CD4-positive, CD25-positive, alpha-beta regulatory T cell (primary cell): ENCODE results near the gene PIK3R1. TPM values are rescaled to one million over a fixed set of nuclear protein-coding genes. Genes with fewer than 3 reads are reported as not detected.
"Not testable (repeated sequence)": the region's sequence is repeated elsewhere in the genome, so short reads cannot be mapped to it uniquely, and the experiment has no call there.

ENCODE experiments used
- ATAC-seq, 2 donors: fragments of 150-1000 bp; cut with Tn5 transposase; one replicate each; pipeline ENCODE4 v1.10.0; 2021; ENCODE audit warnings: low read depth in 2 of 2, moderate number of reproducible peaks in 2 of 2, moderate library complexity in 1 of 2
- DNase-seq, 3 donors: peaks; one replicate each; pipeline versions ENCODE4 v3.0.0 to v3.0.0-alpha.2; 2012 to 2022; ENCODE audit warnings: mixed read lengths in 1 of 3
- H3K27ac ChIP-seq: one replicate; pipeline ENCODE4 v1.7.0; 2013; ENCODE audit warnings: mild to moderate bottlenecking, low read length; ENCODE audit not compliant: insufficient read depth, poor library complexity, severe bottlenecking
- H3K27me3 ChIP-seq: one replicate; pipeline ENCODE4 v1.7.0; 2013; ENCODE audit warnings: low read length; ENCODE audit not compliant: control insufficient read depth, insufficient read depth
- H3K36me3 ChIP-seq: one replicate; pipeline ENCODE4 v1.7.0; 2013; ENCODE audit warnings: mild to moderate bottlenecking, low read length, moderate library complexity; ENCODE audit not compliant: control insufficient read depth, insufficient read depth
- H3K4me1 ChIP-seq: 2 replicates; pipeline ENCODE4 v1.7.0; 2013; ENCODE audit warnings: mild to moderate bottlenecking, low read length; ENCODE audit not compliant: insufficient read depth, control insufficient read depth, poor library complexity, severe bottlenecking
- H3K4me3 ChIP-seq: one replicate; pipeline ENCODE4 v1.7.0; 2013; ENCODE audit warnings: low read depth, mild to moderate bottlenecking, low read length, moderate library complexity
- H3K9me3 ChIP-seq, 2 experiments: 1 replicate in 1 of 2; 2 replicates in 1 of 2; pipeline ENCODE4 v1.7.0; 2013; ENCODE audit warnings: low read length in 2 of 2, mild to moderate bottlenecking in 1 of 2, moderate library complexity in 1 of 2; ENCODE audit not compliant: control insufficient read depth in 2 of 2
- H3K27ac Mint-ChIP-seq, 3 donors: one replicate each; pipeline ENCODE4 v1.8.0; 2020 to 2022; ENCODE audit warnings: mild to moderate bottlenecking in 3 of 3, mixed read lengths in 3 of 3, moderate library complexity in 2 of 3
- H3K27me3 Mint-ChIP-seq: one replicate; pipeline ENCODE4 v1.8.0; 2022; ENCODE audit warnings: mild to moderate bottlenecking, mixed read lengths
- H3K36me3 Mint-ChIP-seq: one replicate; pipeline ENCODE4 v1.8.0; 2020; ENCODE audit warnings: mixed read lengths
- H3K4me1 Mint-ChIP-seq, 4 donors: one replicate each; pipeline ENCODE4 v1.8.0; 2020 to 2022; ENCODE audit warnings: mixed read lengths in 4 of 4, mild to moderate bottlenecking in 1 of 4
- H3K4me3 Mint-ChIP-seq, 4 donors: one replicate each; pipeline ENCODE4 v1.8.0; 2020 to 2022; ENCODE audit warnings: mild to moderate bottlenecking in 4 of 4, mixed read lengths in 4 of 4, moderate library complexity in 3 of 4
- H3K9me3 Mint-ChIP-seq, 7 donors: one replicate each; pipeline ENCODE4 v1.8.0; 2020 to 2022; ENCODE audit warnings: mixed read lengths in 7 of 7, mild to moderate bottlenecking in 3 of 7, moderate library complexity in 2 of 7
- polyA plus RNA-seq, 4 donors: library from polyadenylated mRNA; unstranded; fragments of 300-500 nt; fragmentation: Illumina TruSeq; gene quantifications; one replicate each; pipeline ENCODE4 v1.2.3, GENCODE V29; 2021
- total RNA-seq: library from RNA; stranded (reverse); gene quantifications from one replicate; pipeline ENCODE4 v1.2.3, GENCODE V29; 2022

PIK3R1 gene
- total and polyA plus RNA-seq, 5 donors from 2014 or later, result 75.9 to 366 (median 120) TPM

DNA sequence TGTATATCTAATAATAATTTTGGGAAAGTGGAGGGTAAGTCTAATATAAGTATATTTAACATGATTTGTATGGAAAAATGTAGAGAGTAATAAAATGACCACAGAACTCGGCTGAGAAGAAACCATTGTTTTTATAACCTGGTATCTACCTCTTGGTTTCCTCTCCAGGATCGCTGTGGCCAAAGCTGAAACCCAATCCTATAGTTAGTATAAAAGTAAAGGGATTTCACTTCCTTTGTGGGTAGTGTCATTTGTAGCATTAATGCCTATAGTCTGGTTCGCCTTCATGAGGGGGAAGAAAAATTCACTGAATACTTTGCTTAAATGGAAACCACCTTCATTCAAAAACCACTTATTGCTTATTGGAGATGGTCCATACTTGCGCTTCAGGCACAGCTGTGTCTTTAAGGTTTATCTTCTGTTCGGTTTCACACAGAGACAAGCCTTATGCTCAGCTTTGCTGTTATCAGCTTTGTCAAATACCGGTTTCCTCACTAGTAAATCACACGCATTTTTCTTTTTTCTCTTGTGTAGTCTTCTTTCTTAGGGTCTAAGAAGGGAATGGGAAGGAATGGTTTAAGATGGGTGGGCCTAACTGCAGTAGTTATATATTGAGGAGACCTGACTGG, 12.1 kb downstream of the PIK3R1 start:
- Histone ChIP-seq H3K4me1 (peaks cover 57% of the 10 kb centered on the region), H3K4me3 (peak overlapping the region; percentile 5), H3K9me3 (no peaks in the 10 kb centered on the region), H3K27ac (no peak overlapping the region), H3K27me3 (no peaks in the 10 kb centered on the region), H3K36me3 (peaks cover 44% of the 10 kb centered on the region)
- Mint-ChIP-seq H3K9me3 (no peaks in the 10 kb centered on the region), H3K27ac (peak overlapping the region; percentile 38 to 76 (median 73)), H3K4me3 (no peak overlapping the region), H3K36me3 (peaks cover 25% of the 10 kb centered on the region), H3K4me1 (peaks cover 61 to 97% (median 88%) of the 10 kb centered on the region in 4 donors), H3K27me3 (no peaks in the 10 kb centered on the region)
- DNase-seq (no peak), ATAC-seq (no peak)

DNA sequence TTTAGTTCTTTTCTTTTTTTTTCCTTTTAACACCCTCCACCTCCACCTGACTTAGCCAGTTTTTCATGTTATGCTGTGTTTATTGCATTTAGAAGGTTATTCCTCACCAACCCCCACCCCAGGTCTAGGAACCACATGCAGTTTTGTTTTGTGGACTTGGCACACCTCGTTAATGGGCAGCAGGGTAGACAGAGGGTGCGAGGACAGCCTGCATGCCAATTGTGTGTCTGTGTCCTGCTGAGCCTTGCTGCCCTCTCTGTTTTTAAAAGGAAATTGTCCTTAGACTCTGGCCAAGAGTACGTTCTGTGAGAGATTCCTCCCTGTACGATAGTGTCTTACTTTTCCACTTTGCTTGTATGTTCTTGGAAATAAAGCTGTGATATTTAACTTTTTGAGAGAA, 13.9 kb downstream of the PIK3R1 start:
- Mint-ChIP-seq H3K27me3 (no peaks in the 10 kb centered on the region), H3K9me3 (no peaks in the 10 kb centered on the region), H3K4me1 (peaks cover 69 to 95% (median 85%) of the 10 kb centered on the region in 4 donors), H3K4me3 (peak overlapping the region in 2 of 4 donors; percentile 10 to 31), H3K27ac (peak overlapping the region in 2 of 3 donors; percentile 44 to 63), H3K36me3 (peaks cover 23% of the 10 kb centered on the region)
- ATAC-seq (no peak), DNase-seq (no peak)
- Histone ChIP-seq H3K27me3 (no peaks in the 10 kb centered on the region), H3K4me1 (peaks cover 55% of the 10 kb centered on the region), H3K9me3 (no peaks in the 10 kb centered on the region), H3K36me3 (peaks cover 46% of the 10 kb centered on the region), H3K4me3 (peak overlapping the region; percentile 14), H3K27ac (no peak overlapping the region)

DNA sequence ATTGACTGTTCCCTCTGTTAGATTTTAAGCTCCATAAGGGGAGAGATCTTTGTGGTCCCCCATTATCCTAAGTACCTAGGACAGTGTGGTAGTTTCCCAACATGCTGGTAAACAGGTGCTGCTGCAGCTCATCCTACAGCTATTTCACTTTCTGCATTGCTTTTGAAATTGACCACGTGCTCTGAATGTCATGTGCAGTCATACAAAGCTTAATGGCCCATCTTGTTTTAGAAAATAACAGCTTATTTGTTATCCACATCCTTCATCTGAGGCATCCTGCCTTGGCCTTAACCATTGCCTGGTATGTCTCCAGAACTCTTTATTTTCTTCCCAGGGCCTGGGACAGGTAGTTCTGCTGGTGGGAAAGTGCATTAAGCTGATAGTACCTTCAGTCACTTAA, 14.7 kb downstream of the PIK3R1 start:
- Mint-ChIP-seq H3K36me3 (peaks cover 23% of the 10 kb centered on the region), H3K27me3 (no peaks in the 10 kb centered on the region), H3K27ac (peak overlapping the region in 1 of 3 donors; percentile 33), H3K4me1 (peaks cover 61 to 90% (median 79%) of the 10 kb centered on the region in 4 donors), H3K4me3 (peak overlapping the region in 2 of 4 donors; percentile 0 to 11), H3K9me3 (no peaks in the 10 kb centered on the region)
- ATAC-seq, result no peak
- H3K4me1 ChIP-seq, result peaks cover 54% of the 10 kb centered on the region
- DNase-seq, result no peak
- no peaks in the 10 kb centered on the region for H3K9me3 ChIP-seq
- peaks cover 46% of the 10 kb centered on the region for H3K36me3 ChIP-seq
- no peak overlapping the region for H3K27ac ChIP-seq
- H3K27me3 ChIP-seq, result no peaks in the 10 kb centered on the region
- no peak overlapping the region for H3K4me3 ChIP-seq

DNA sequence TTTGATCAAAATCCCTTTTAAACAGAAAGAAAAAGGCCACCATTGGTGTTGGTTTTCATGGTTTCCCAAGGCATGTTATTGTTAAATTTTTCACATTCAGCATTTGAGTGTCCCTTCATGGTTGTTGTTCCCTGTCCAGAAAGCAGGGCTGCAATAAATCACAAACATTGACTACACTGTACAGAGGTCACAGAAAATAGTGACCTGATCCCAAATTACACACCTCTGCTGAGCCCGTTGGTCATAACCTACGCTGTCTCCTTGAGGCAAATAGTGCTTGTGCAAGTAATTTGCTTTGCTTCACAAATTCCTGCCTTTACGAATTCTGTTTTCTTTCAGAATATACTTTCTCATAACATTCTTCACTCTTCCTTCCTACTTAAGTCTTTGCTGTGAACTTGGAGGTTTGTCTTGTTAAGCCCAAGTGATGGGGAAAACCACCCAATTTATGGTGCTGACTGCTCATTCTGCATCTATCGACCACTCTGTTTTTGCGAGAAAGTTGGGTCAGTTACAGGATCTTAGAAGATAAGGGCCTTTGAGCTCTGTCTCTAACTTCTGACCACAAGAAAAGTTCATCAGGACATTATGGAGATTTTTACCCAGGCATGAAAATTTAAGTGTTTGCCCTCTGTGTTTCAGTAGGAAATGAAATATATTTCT, 16.0 kb downstream of the PIK3R1 start:
- H3K36me3 Mint-ChIP-seq, result peaks cover 11% of the 10 kb centered on the region
- H3K9me3 ChIP-seq, result no peaks in the 10 kb centered on the region
- no peaks in the 10 kb centered on the region for H3K27me3 Mint-ChIP-seq
- peak overlapping the region in 2 of 3 donors; percentile 33 to 81 for H3K27ac Mint-ChIP-seq
- H3K4me3 ChIP-seq, result peak overlapping the region; percentile 34
- peak overlapping the region in 3 of 4 donors; percentile 2 to 62 (median 25) for H3K4me3 Mint-ChIP-seq
- peaks cover 38% of the 10 kb centered on the region for H3K36me3 ChIP-seq
- H3K27me3 ChIP-seq, result no peaks in the 10 kb centered on the region
- H3K27ac ChIP-seq, result no peak overlapping the region
- ATAC-seq (no peak), DNase-seq (no peak)
- peaks cover 56 to 92% (median 77%) of the 10 kb centered on the region in 4 donors for H3K4me1 Mint-ChIP-seq
- H3K9me3 Mint-ChIP-seq, result no peaks in the 10 kb centered on the region
- peaks cover 54% of the 10 kb centered on the region for H3K4me1 ChIP-seq

DNA sequence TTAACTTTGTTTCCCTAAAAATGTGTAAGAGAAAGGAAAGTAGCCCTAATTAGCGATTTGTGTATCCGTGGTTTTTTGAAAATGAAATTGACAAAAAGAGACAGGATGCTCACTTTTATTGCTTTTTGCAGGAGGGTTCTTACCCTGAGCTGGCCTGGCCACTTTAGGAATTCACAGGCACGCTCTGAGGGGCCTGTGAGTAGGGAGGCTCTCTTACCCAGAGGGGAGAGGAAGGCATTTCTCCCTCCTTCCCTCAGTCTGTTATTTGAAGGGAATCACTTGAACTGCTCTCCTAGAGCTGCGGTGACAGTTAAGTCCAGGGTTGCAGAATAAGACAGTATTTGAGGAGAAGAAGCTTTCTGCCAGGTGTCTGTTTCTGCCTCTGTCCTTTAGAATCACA, 16.7 kb downstream of the PIK3R1 start:
- H3K4me1 Mint-ChIP-seq, result peaks cover 50 to 92% (median 79%) of the 10 kb centered on the region in 4 donors
- H3K36me3 Mint-ChIP-seq, result peaks cover 4% of the 10 kb centered on the region
- ATAC-seq (no peak), DNase-seq (no peak)
- peak overlapping the region; percentile 33 to 81 (median 57) for H3K27ac Mint-ChIP-seq
- peaks cover 61% of the 10 kb centered on the region for H3K4me1 ChIP-seq
- peak overlapping the region in 2 of 4 donors; percentile 20 to 48 for H3K4me3 Mint-ChIP-seq
- H3K27me3 Mint-ChIP-seq, result no peaks in the 10 kb centered on the region
- H3K36me3 ChIP-seq, result peaks cover 31% of the 10 kb centered on the region
- H3K4me3 ChIP-seq, result peak overlapping the region; percentile 21
- no peaks in the 10 kb centered on the region for H3K9me3 ChIP-seq
- H3K27ac ChIP-seq, result no peak overlapping the region
- no peaks in the 10 kb centered on the region for H3K27me3 ChIP-seq
- no peaks in the 10 kb centered on the region for H3K9me3 Mint-ChIP-seq

DNA sequence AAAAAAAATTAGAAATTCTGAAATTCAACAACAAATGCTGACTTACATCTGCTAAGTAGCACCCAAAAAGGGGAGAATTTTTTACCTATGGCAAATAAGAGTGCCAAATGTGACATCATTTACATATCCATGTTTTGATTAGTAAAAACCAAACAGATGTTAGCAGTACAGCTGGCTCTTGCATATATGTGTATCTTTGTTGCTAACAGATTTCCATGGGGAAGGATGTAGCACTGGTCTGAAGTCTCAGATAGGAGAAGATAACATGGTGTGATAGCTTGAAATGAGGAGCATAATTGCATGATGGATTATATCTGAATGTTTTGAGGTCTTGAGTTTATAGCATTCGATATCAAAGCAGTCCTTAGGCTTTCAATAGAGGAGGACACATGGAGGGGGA, 17.5 kb downstream of the PIK3R1 start:
- Mint-ChIP-seq H3K4me1 (peaks cover 48 to 90% (median 79%) of the 10 kb centered on the region in 4 donors), H3K27me3 (no peaks in the 10 kb centered on the region), H3K4me3 (peak overlapping the region in 3 of 4 donors; percentile 1 to 48 (median 4)), H3K36me3 (peaks cover 3% of the 10 kb centered on the region), H3K9me3 (no peaks in the 10 kb centered on the region), H3K27ac (peak overlapping the region in 2 of 3 donors; percentile 26 to 62)
- no peak for ATAC-seq
- H3K4me1 ChIP-seq, result peaks cover 66% of the 10 kb centered on the region
- H3K27me3 ChIP-seq, result no peaks in the 10 kb centered on the region
- no peak overlapping the region for H3K27ac ChIP-seq
- no peak for DNase-seq
- peaks cover 24% of the 10 kb centered on the region for H3K36me3 ChIP-seq
- no peaks in the 10 kb centered on the region for H3K9me3 ChIP-seq
- H3K4me3 ChIP-seq, result peak overlapping the region; percentile 47

DNA sequence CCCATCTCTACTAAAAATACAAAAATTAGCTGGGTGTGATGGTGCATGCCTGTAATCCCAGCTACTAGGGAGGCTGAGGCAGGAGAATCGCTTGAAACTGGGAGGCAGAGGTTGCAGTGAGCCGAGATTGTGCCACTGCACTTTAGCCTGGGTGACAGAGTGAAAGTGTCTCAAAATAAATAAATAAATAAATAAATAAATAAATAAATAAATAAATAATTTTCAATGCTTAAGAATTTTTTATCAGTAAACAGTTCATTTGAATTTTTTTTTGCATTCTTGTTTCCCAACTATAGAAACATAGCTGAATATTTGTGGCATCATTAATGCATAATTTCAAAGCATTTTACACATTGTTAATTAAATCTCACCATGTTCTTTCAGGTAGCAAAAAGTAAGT, 19.7 kb downstream of the PIK3R1 start:
- H3K9me3 Mint-ChIP-seq, H3K9me3 ChIP-seq, H3K36me3 Mint-ChIP-seq, DNase-seq, H3K27ac ChIP-seq, H3K27me3 Mint-ChIP-seq, ATAC-seq, H3K27me3 ChIP-seq, H3K4me3 ChIP-seq: not testable (repeated sequence)
- Mint-ChIP-seq H3K4me1 (peaks cover 41 to 89% (median 76%) of the 10 kb centered on the region in 4 donors), H3K27ac (peak overlapping the region in 2 of 3 donors; percentile 58 to 89), H3K4me3 (peak overlapping the region in 1 of 4 donors; percentile 22)
- Histone ChIP-seq H3K4me1 (peaks cover 70% of the 10 kb centered on the region), H3K36me3 (peaks cover 14% of the 10 kb centered on the region)
